ENCODE measurements around the gene KRTAP5-9. TPM values are rescaled to one million over a fixed set of nuclear protein-coding genes. Genes with fewer than 3 reads are reported as not detected.

The KRTAP5-9 gene
- total RNA-seq, 1 donor, result not detected

GRCh38 chr11:71502871-71503435 lies 45.3 kb upstream of the KRTAP5-9 start:
- no peak for TF ChIP-seq CTCF (IDR thresholded peaks at IDR 0.05; ENCODE audit: insufficient read depth, low read depth, low read length)
- H3K4me3 ChIP-seq (ENCODE audit: low read depth, low read length), result no peak overlapping the region
- no peak for DNase-seq (ENCODE audit: low read depth)

GRCh38 chr11:71504531-71504930 lies 43.7 kb upstream of the KRTAP5-9 start:
- no peak for TF ChIP-seq CTCF (IDR thresholded peaks at IDR 0.05; ENCODE audit: insufficient read depth, low read depth, low read length)
- DNase-seq (ENCODE audit: low read depth), result no peak
- H3K4me3 ChIP-seq (ENCODE audit: low read depth, low read length), result no peak overlapping the region

- no peak overlapping the region for H3K4me3 ChIP-seq (ENCODE audit: low read depth, low read length)
- DNase-seq (ENCODE audit: low read depth), result no peak
- no peak for TF ChIP-seq CTCF (IDR thresholded peaks at IDR 0.05; ENCODE audit: insufficient read depth, low read depth, low read length)
These were observed 43.2 kb upstream of the KRTAP5-9 start for GRCh38 chr11:71505001-71505400.

GRCh38 chr11:71505781-71506180 lies 42.4 kb upstream of the KRTAP5-9 start:
- no peak for DNase-seq (ENCODE audit: low read depth)
- TF ChIP-seq CTCF (IDR thresholded peaks at IDR 0.05; ENCODE audit: insufficient read depth, low read depth, low read length), result no peak
- H3K4me3 ChIP-seq (ENCODE audit: low read depth, low read length), result no peak overlapping the region

- no peak overlapping the region for H3K4me3 ChIP-seq (ENCODE audit: low read depth, low read length)
- no peak for DNase-seq (ENCODE audit: low read depth)
- TF ChIP-seq CTCF (IDR thresholded peaks at IDR 0.05; ENCODE audit: insufficient read depth, low read depth, low read length), result no peak
These were observed 41.1 kb upstream of the KRTAP5-9 start for GRCh38 chr11:71507102-71507501.

- TF ChIP-seq CTCF (IDR thresholded peaks at IDR 0.05; ENCODE audit: insufficient read depth, low read depth, low read length), result no peak
- no peak for DNase-seq (ENCODE audit: low read depth)
- no peak overlapping the region for H3K4me3 ChIP-seq (ENCODE audit: low read depth, low read length)
These were observed 29.4 kb upstream of the KRTAP5-9 start for GRCh38 chr11:71518506-71519471.
